Breast epithelium (tissue), 3 donors: ENCODE results near the gene MOB1A.

Experiments
- POLR2A ChIP-seq: fragments of 450-650 bp; IDR thresholded peaks from one replicate; pipeline ENCODE4 v1.6.1; 2016; ENCODE audit warnings: antibody characterized with exemption, mild to moderate bottlenecking, moderate library complexity
- POLR2AphosphoS5 ChIP-seq, 3 donors: sonication (generic); formaldehyde crosslinking; IDR thresholded peaks; one replicate each; pipeline ENCODE4 v1.6.1; 2017; ENCODE audit warnings: antibody characterized with exemption in 3 of 3
- TF ChIP-seq, protein P1 (sequence below), 3 donors: fragments of 450-650 bp; IDR thresholded peaks; one replicate each; pipeline ENCODE4 v1.5.1; 2016 to 2017; ENCODE audit warnings: antibody characterized with exemption in 3 of 3, mild to moderate bottlenecking in 3 of 3, moderate library complexity in 3 of 3

DNA sequence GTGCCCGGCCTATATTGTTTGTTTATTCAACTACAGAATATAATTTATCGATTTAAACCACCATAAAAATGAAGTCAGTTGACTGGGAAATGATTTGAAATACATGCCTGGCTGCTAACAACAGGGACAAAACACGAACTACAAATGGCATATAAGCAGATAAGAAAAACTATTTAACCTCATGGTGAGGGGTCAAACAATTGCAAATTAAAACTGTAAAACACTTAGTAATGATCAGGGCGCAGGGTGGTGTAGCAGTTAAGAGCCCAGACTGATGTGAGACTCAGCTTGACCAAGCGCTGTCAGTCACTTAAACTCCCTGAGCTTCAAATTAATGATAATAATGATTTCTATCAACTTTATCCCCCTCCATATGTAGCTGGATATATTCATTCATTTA lies 26.4 kb upstream of the MOB1A start:
- TF ChIP-seq, protein P1, sequence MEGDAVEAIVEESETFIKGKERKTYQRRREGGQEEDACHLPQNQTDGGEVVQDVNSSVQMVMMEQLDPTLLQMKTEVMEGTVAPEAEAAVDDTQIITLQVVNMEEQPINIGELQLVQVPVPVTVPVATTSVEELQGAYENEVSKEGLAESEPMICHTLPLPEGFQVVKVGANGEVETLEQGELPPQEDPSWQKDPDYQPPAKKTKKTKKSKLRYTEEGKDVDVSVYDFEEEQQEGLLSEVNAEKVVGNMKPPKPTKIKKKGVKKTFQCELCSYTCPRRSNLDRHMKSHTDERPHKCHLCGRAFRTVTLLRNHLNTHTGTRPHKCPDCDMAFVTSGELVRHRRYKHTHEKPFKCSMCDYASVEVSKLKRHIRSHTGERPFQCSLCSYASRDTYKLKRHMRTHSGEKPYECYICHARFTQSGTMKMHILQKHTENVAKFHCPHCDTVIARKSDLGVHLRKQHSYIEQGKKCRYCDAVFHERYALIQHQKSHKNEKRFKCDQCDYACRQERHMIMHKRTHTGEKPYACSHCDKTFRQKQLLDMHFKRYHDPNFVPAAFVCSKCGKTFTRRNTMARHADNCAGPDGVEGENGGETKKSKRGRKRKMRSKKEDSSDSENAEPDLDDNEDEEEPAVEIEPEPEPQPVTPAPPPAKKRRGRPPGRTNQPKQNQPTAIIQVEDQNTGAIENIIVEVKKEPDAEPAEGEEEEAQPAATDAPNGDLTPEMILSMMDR (IDR thresholded peaks at IDR 0.05), result no peak
- no peak for TF ChIP-seq POLR2A
- TF ChIP-seq POLR2AphosphoS5 (IDR thresholded peaks at IDR 0.05), result no peak
